Naive thymus-derived CD4-positive, alpha-beta T cell (primary cell): ENCODE measurements around the gene BARX2. TPM values are rescaled to one million over a fixed set of nuclear protein-coding genes. Genes with fewer than 3 reads are reported as not detected.

ENCODE experiments used
- ATAC-seq: fragments of 150-1000 bp; cut with Tn5 transposase; 2 replicates; pipeline ENCODE4 v1.10.0; 2021; ENCODE audit warnings: mild to moderate bottlenecking, moderate library complexity
- CTCF ChIA-PET: fragments of 350-600 bp; sonication (Branson Sonifier 250); formaldehyde crosslinking; loops from one replicate; lab custom pipeline; 2021; ENCODE audit warnings: antibody characterized with exemption; lab: Charles Lee
- POLR2A ChIA-PET: fragments of 350-600 bp; sonication (Branson Sonifier 250); formaldehyde crosslinking; loops from one replicate; lab custom pipeline; 2021; ENCODE audit warnings: antibody characterized with exemption, inconsistent platforms; lab: Charles Lee
- DNase-seq, 9 donors: peaks; one replicate each; pipeline versions ENCODE4 v3.0.0 to v3.0.0-alpha.2; 2020 to 2022; ENCODE audit warnings: mixed read lengths in 1 of 9
- H3K27ac ChIP-seq: one replicate; pipeline ENCODE4 v1.7.0; 2013; ENCODE audit warnings: mild to moderate bottlenecking, low read depth, low read length, moderate library complexity
- H3K27me3 ChIP-seq, 2 donors: one replicate each; pipeline ENCODE4 v1.7.0; 2013; ENCODE audit warnings: low read length in 2 of 2, mild to moderate bottlenecking in 2 of 2, moderate library complexity in 2 of 2; ENCODE audit not compliant: control insufficient read depth in 2 of 2, insufficient read depth in 2 of 2
- H3K36me3 ChIP-seq, 3 experiments: 1 replicate in 2 of 3; 2 replicates in 1 of 3; pipeline ENCODE4 v1.7.0; 2013; ENCODE audit warnings: low read length in 3 of 3, mild to moderate bottlenecking in 3 of 3, moderate library complexity in 1 of 3; ENCODE audit not compliant: insufficient read depth in 3 of 3, control insufficient read depth in 2 of 3
- H3K4me1 ChIP-seq, 2 donors: one replicate each; pipeline ENCODE4 v1.7.0; 2013; ENCODE audit warnings: low read length in 2 of 2, mild to moderate bottlenecking in 2 of 2, moderate library complexity in 1 of 2; ENCODE audit not compliant: control insufficient read depth in 2 of 2, insufficient read depth in 2 of 2
- H3K4me3 ChIP-seq: 2 replicates; pipeline ENCODE4 v1.7.0; 2013; ENCODE audit warnings: mild to moderate bottlenecking, low read length
- H3K9me3 ChIP-seq, 3 experiments: 1 replicate in 2 of 3; 2 replicates in 1 of 3; pipeline ENCODE4 v1.7.0; 2013; ENCODE audit warnings: low read length in 3 of 3; ENCODE audit not compliant: control insufficient read depth in 2 of 3
- H3K27ac Mint-ChIP-seq, 9 donors: one replicate each; pipeline ENCODE4 v1.8.0; 2020 to 2022; ENCODE audit warnings: mixed read lengths in 9 of 9, mild to moderate bottlenecking in 8 of 9, moderate library complexity in 5 of 9, inconsistent platforms in 2 of 9
- H3K27me3 Mint-ChIP-seq, 5 donors: one replicate each; pipeline ENCODE4 v1.8.0; 2021 to 2022; ENCODE audit warnings: mixed read lengths in 5 of 5, mild to moderate bottlenecking in 1 of 5
- H3K36me3 Mint-ChIP-seq, 5 donors: one replicate each; pipeline ENCODE4 v1.8.0; 2020 to 2022; ENCODE audit warnings: mixed read lengths in 5 of 5, mild to moderate bottlenecking in 3 of 5, inconsistent platforms in 1 of 5
- H3K4me1 Mint-ChIP-seq, 7 donors: one replicate each; pipeline ENCODE4 v1.8.0; 2020 to 2022; ENCODE audit warnings: mixed read lengths in 7 of 7, mild to moderate bottlenecking in 3 of 7, inconsistent platforms in 1 of 7
- H3K4me3 Mint-ChIP-seq, 10 donors: one replicate each; pipeline ENCODE4 v1.8.0; 2020 to 2022; ENCODE audit warnings: mild to moderate bottlenecking in 10 of 10, mixed read lengths in 10 of 10, moderate library complexity in 6 of 10, inconsistent platforms in 2 of 10
- H3K9me3 Mint-ChIP-seq, 11 donors: one replicate each; pipeline ENCODE4 v1.8.0; 2020 to 2022; ENCODE audit warnings: mixed read lengths in 11 of 11, mild to moderate bottlenecking in 4 of 11, inconsistent platforms in 1 of 11, moderate library complexity in 1 of 11
- intact Hi-C, 2 donors: fragments of 100-400 bp; cut with micrococcal nuclease; formaldehyde crosslinking; loops; one replicate each; pipeline ENCODE4 v1.15.1; 2023
- polyA plus RNA-seq, 2 donors: library from polyadenylated mRNA; unstranded; fragments of 300-500 nt; fragmentation: Illumina TruSeq; gene quantifications; one replicate each; pipeline ENCODE4 v1.2.3, GENCODE V29; 2021
- total RNA-seq, 6 experiments: library from RNA in 5 of 6; stranded (reverse) in 5 of 6; gene quantifications; 1 replicate in 5 of 6; 2 replicates in 1 of 6; pipeline ENCODE4 v1.2.3 and lab custom pipeline; 2021 to 2026

The BARX2 gene
- total and polyA plus RNA-seq, 7 experiments from 2014 or later, result 0.44 TPM; not detected in 6

DNA sequence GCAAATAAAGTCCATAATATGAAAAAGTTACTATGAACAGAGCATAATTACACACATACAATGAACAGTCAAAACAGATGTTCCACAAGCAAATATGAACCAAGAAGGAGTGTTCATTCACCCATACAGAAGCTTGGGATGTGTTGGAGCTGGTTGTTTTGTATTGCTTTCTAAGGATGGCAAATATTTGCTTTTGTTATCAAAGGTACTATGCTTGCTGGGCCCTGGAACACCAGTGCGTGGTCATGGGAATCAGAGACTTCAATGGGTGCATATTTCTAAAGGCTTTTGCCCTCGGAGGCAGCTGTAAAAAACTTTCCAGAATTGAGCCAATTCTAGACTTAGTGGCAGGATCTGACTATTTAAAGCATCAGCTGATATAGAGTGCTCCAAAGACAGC, 85.1 kb downstream of the BARX2 start:
- ChIA-PET POLR2A (no interaction called here), CTCF (no interaction called here)
- intact Hi-C loops, result no loop called here
- Mint-ChIP-seq H3K4me3 (no peak overlapping the region), H3K27me3 (peaks cover 0 to 49% (median 21%) of the 10 kb centered on the region in 5 donors), H3K27ac (no peak overlapping the region), H3K9me3 (peaks cover 0 to 17% (median 6%) of the 10 kb centered on the region in 11 donors), H3K36me3 (peaks cover 0 to 6% (median 0%) of the 10 kb centered on the region in 5 donors), H3K4me1 (no peaks in the 10 kb centered on the region)
- Histone ChIP-seq H3K27ac (no peak overlapping the region), H3K27me3 (no peaks in the 10 kb centered on the region), H3K9me3 (no peaks in the 10 kb centered on the region), H3K36me3 (no peaks in the 10 kb centered on the region), H3K4me1 (no peaks in the 10 kb centered on the region), H3K4me3 (no peak overlapping the region)
- DNase-seq (no peak), ATAC-seq (no peak)

DNA sequence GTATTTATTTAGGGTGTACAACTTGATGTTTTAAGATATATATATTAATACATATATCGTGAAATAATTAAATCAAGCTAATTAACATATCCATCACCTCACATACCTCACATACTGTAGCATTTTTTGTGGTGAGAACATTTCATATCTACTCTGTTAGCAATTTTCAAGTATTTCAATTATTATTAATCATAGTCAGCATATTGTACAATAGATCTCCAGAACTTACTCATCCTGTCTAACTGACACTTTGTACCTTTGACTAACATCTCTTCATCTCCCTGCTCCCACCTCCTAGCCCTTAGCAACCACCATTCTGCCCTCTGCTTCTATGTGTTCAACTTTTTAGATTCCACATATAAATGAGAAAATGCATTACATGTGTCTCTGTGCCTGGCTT, 108.4 kb downstream of the BARX2 start:
- intact Hi-C loops, result no loop called here
- no peaks in the 10 kb centered on the region for H3K9me3 ChIP-seq
- H3K4me1 Mint-ChIP-seq, result no peaks in the 10 kb centered on the region
- H3K36me3 ChIP-seq, result no peaks in the 10 kb centered on the region
- ChIA-PET POLR2A (no interaction called here), CTCF (no interaction called here)
- H3K4me3 ChIP-seq, result no peak overlapping the region
- no peak overlapping the region for H3K27ac ChIP-seq
- ATAC-seq (no peak), DNase-seq (no peak)
- peaks cover 2 to 27% (median 18%) of the 10 kb centered on the region in 5 donors for H3K27me3 Mint-ChIP-seq
- no peaks in the 10 kb centered on the region for H3K4me1 ChIP-seq
- H3K9me3 Mint-ChIP-seq, result peaks cover 0 to 13% (median 2%) of the 10 kb centered on the region in 11 donors
- H3K27me3 ChIP-seq, result no peaks in the 10 kb centered on the region
- no peak overlapping the region for H3K4me3 Mint-ChIP-seq
- H3K27ac Mint-ChIP-seq, result no peak overlapping the region
- no peaks in the 10 kb centered on the region for H3K36me3 Mint-ChIP-seq

DNA sequence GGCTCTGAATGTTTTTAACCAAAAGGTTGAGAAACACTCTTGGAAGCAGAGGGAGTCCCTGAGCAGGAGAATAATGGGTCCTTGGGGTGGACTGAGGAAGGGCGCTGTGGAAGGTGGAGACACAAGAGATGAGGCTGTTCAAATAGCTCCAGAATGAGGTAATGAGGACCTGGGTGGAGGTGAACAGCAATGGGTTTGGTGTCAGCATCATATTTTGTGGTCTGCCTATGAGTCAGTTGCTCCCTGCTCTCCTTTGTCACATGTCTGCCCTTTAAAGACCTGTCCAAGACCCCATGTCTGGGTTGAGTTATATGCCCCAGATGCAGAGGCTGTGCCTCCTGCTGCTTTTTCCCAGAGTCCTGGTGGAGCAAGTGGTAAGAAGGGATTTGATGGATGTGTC, 113.6 kb downstream of the BARX2 start:
- no peak overlapping the region for H3K27ac Mint-ChIP-seq
- H3K4me3 Mint-ChIP-seq, result no peak overlapping the region
- DNase-seq (no peak), ATAC-seq (no peak)
- intact Hi-C loops, result no loop called here
- peaks cover 2 to 51% (median 31%) of the 10 kb centered on the region in 5 donors for H3K27me3 Mint-ChIP-seq
- Histone ChIP-seq H3K36me3 (no peaks in the 10 kb centered on the region), H3K9me3 (no peaks in the 10 kb centered on the region), H3K27me3 (no peaks in the 10 kb centered on the region), H3K4me3 (no peak overlapping the region), H3K27ac (no peak overlapping the region), H3K4me1 (no peaks in the 10 kb centered on the region)
- ChIA-PET POLR2A (no interaction called here), CTCF (no interaction called here)
- peaks cover 0 to 19% (median 3%) of the 10 kb centered on the region in 11 donors for H3K9me3 Mint-ChIP-seq
- peaks cover 0 to 8% (median 0%) of the 10 kb centered on the region in 5 donors for H3K36me3 Mint-ChIP-seq
- no peaks in the 10 kb centered on the region for H3K4me1 Mint-ChIP-seq

DNA sequence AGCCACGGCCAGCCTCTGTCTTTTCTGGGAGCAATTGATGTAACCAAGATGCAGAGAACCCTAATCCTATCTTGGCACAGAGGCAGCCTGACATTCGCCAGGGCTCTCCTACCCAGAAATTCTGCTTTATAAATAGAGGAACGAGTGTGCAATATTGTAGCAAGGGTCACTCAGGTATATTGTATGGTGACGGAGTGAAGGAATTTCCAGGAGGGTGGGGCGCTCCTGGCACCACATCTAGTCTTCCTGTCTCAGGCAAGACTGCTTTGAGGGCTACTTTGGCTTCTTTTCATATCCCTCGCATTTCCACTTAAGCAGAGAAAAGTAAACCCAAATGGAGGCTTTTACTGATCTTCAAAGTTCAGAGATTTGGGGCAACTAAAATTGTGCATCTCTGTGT, 114.4 kb downstream of the BARX2 start:
- intact Hi-C loops, result no loop called here
- H3K4me1 ChIP-seq, result no peaks in the 10 kb centered on the region
- DNase-seq (no peak), ATAC-seq (no peak)
- H3K27me3 ChIP-seq, result no peaks in the 10 kb centered on the region
- POLR2A ChIA-PET, result no interaction called here
- H3K4me3 Mint-ChIP-seq, result no peak overlapping the region
- peaks cover 2 to 51% (median 31%) of the 10 kb centered on the region in 5 donors for H3K27me3 Mint-ChIP-seq
- CTCF ChIA-PET, result no interaction called here
- H3K4me1 Mint-ChIP-seq, result no peaks in the 10 kb centered on the region
- no peak overlapping the region for H3K4me3 ChIP-seq
- H3K27ac Mint-ChIP-seq, result no peak overlapping the region
- H3K9me3 ChIP-seq, result no peaks in the 10 kb centered on the region
- H3K36me3 Mint-ChIP-seq, result peaks cover 0 to 8% (median 0%) of the 10 kb centered on the region in 5 donors
- no peaks in the 10 kb centered on the region for H3K36me3 ChIP-seq
- peaks cover 0 to 23% (median 4%) of the 10 kb centered on the region in 11 donors for H3K9me3 Mint-ChIP-seq
- no peak overlapping the region for H3K27ac ChIP-seq

DNA sequence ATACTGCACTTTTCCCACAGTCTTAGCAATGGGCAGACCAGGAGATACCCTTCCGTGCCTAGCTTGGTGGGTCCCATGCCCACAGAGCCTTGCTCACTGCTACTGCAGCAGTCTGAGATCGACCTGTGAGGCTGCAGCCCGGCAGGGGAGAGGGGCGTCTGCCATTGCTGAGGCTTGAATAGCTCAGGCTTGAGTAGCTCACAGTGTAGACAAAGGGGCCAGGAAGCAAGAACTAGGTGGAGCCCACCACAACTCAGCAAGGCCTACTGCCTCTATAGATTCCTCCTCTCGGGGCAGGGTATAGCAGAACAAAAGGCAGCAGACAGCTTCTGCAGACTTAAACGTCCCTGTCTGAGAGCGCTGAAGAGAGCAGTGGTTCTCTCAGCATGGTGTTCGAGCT, 118.1 kb downstream of the BARX2 start:
- CTCF ChIA-PET, result no interaction called here

More for the DNA sequence above, 118.1 kb downstream of the BARX2 start:
- DNase-seq (no peak), ATAC-seq (no peak)
- no peaks in the 10 kb centered on the region for H3K4me1 ChIP-seq
- no peak overlapping the region for H3K4me3 ChIP-seq
- H3K36me3 ChIP-seq, result no peaks in the 10 kb centered on the region
- intact Hi-C loops, result no loop called here
- H3K4me1 Mint-ChIP-seq, result no peaks in the 10 kb centered on the region
- no peaks in the 10 kb centered on the region for H3K27me3 ChIP-seq
- H3K27me3 Mint-ChIP-seq, result peaks cover 0 to 40% (median 32%) of the 10 kb centered on the region in 5 donors
- POLR2A ChIA-PET, result no interaction called here
- H3K27ac ChIP-seq, result no peak overlapping the region
- H3K9me3 ChIP-seq, result no peaks in the 10 kb centered on the region
- no peak overlapping the region for H3K4me3 Mint-ChIP-seq
- peaks cover 0 to 8% (median 2%) of the 10 kb centered on the region in 5 donors for H3K36me3 Mint-ChIP-seq
- H3K9me3 Mint-ChIP-seq, result peaks cover 2 to 34% (median 6%) of the 10 kb centered on the region in 11 donors
- H3K27ac Mint-ChIP-seq, result no peak overlapping the region

Other genes starting within 250 kb of the BARX2 start
- gene ARHGAP32, start 183.5 kb upstream of the BARX2 start, total RNA-seq, result 10 to 100 TPM in 1 of 5 experiments, 1 to 10 TPM in 4; 4.7 to 10.5 (median 8.8) TPM
- 1 to 10 TPM; 2.3 to 2.8 TPM for gene ARHGAP32, start 183.5 kb upstream of the BARX2 start, polyA plus RNA-seq